HUES6 (cell line): ENCODE results near the gene CBX4.

Experiments used
- H3K27ac ChIP-seq: 2 replicates; pipeline ENCODE4 v1.7.0; 2013; ENCODE audit warnings: low read depth, mild to moderate bottlenecking, low read length, inconsistent platforms
- H3K27me3 ChIP-seq: 2 replicates; pipeline ENCODE4 v1.6.1; 2013; ENCODE audit warnings: low read length; ENCODE audit not compliant: control insufficient read depth, insufficient read depth
- H3K36me3 ChIP-seq: 2 replicates; pipeline ENCODE4 v1.6.1; 2013; ENCODE audit warnings: low read length; ENCODE audit not compliant: control insufficient read depth, insufficient read depth
- H3K4me1 ChIP-seq: 2 replicates; pipeline ENCODE4 v1.6.1; 2013; ENCODE audit warnings: low read length; ENCODE audit not compliant: control insufficient read depth, insufficient read depth
- H3K4me3 ChIP-seq: 2 replicates; pipeline ENCODE4 v1.5.1; 2013; ENCODE audit warnings: low read depth, low read length
- H3K9ac ChIP-seq: one replicate; pipeline ENCODE4 v1.6.1; 2013; ENCODE audit warnings: mild to moderate bottlenecking, low read length
- H3K9me3 ChIP-seq: 2 replicates; pipeline ENCODE4 v1.6.1; 2013; ENCODE audit warnings: low read depth, low read length; ENCODE audit not compliant: control insufficient read depth, insufficient read depth

Gene CBX4

DNA sequence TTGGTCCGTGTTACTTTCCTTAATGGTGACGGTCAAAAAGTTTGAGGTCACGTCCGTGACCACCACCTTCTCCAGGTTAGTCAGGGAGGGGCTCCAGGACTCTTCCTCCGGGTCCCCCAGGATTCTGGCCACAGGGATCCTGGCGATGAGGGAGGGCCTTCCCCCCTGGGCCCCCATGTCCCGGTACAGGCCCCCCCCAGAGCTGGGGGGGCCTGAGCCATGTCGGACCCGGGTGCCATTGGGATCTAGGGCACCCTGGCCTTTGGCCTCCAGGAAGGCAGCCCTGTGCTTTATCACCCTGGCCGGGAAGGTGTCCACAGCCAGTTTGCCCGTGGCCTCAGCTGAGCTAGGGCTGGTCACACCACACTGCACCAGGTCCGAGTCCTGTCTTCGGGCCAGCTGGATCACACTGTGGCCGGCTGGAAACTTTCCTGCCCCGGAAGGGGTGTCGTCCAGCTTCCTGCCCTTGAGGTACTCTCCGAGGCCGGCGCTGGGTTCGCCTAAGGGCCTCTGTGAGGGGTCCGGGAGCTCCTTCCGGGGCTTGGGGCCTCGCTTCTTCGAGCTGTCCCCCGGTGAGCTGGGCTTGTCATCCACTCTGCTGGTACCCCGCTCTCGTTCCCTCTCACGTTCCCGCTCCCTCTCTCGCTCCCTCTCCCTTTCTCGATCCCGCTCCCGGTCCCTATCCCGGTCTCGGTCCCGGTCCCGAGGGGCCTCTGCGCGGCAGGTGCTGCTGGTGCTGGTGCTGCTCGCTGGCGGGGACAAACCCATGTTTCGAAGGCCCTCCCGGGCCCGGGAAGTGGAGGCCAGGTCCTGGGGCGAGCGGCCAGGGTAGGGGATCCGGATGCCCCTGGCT lies 44.4 kb downstream of the CBX4 start:
- H3K4me3 ChIP-seq, result peak overlapping the region; percentile 43
- no peaks in the 10 kb centered on the region for H3K9me3 ChIP-seq
- no peak overlapping the region for H3K27ac ChIP-seq
- peaks cover 54% of the 10 kb centered on the region for H3K4me1 ChIP-seq
- H3K36me3 ChIP-seq, result no peaks in the 10 kb centered on the region
- H3K27me3 ChIP-seq, result peaks cover 92% of the 10 kb centered on the region
- no peak overlapping the region for H3K9ac ChIP-seq

DNA sequence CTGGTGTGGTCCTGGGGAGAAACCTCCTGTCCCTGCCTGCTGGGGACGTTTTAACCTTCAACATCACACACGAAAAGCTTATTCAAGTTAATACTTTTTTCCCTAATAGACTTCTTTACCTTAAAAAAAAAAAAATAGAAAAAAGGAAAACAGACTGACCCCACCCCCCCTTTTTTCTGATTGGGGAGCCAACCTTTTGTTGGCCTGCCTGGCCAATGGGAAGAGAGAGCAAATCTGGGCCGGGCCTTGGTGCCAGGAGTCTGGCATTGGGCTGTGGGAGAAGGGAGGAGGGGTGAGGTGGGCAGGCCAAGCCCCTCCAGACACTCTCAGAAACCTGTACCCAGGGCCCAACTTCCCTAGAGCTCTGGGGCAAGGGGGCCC lies 45.3 kb downstream of the CBX4 start:
- Histone ChIP-seq H3K4me3 (peak overlapping the region; percentile 47), H3K9ac (no peak overlapping the region), H3K27ac (no peak overlapping the region), H3K36me3 (no peaks in the 10 kb centered on the region), H3K9me3 (no peaks in the 10 kb centered on the region), H3K27me3 (peaks cover 92% of the 10 kb centered on the region), H3K4me1 (peaks cover 53% of the 10 kb centered on the region)

DNA sequence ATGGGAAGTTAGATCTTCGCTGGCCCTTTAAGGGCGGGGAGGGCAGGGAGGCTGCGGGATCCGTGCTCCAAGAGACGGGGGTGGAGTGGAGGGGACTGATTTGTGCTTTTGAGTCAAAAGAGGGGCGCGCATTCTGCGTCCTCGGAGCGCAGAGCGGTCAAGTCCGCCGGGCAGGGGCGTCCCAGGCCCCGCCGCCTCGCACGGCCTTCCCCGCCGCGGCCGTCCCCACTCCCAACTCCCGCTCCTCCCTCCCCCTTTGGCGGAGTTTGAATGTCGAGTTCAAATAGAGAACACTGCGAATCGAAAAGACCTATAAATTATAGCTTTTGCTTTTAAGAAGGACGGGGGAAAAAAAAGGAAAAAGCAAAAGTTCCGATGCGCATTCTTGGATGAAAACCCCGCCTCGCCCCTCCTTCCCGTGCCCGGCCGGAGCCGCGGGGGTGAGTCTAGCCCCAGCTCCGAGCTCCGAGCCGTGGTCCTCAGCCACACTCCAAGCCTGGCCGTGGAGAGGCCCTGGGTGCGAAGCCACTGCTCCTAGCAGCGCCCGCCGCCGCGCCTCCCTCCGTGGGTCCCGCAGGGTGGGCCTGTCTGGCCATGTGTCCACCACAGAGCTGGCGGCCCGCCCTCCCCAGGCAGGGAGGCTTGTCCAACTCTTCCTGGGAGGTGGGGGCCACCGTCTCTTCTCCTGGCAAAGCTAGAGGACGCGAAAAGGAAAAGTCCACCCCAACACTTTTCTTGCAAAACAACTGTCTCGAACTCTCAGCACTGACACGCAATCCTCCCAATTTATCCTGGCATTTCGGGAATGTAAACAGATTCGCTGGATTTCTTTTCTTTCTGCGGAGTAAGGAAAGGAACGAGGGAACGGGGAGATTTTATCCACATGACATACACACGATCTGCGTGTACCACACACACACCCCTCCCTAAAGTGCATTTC lies 46.0 kb downstream of the CBX4 start:
- no peaks in the 10 kb centered on the region for H3K9me3 ChIP-seq
- H3K4me3 ChIP-seq, result peak overlapping the region; percentile 47
- H3K27ac ChIP-seq, result no peak overlapping the region

DNA sequence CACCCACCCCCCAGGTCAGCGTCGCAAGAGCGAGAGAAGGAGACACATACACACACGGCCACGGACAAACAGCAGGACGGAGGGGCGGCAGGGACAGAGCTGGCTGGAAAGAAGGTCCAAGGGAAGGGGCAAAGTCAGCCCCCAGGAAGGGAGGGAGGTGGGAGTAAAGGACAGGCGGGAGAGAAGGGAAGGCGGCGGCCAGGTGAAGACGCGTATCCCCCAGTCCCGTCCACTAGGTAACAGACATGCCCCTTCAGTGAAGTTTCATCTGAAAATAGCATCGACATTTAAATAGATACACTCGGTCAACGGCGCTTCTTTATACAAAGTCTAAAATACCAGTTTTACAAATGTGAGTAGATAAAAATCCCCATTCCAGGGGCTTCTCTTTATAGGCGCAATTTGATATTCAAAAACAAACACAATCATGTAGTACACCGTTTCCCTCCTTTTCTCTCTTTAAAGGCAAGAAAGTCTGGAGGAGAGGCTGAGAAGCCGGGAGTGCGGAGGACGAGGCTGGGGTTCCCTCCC lies 46.8 kb downstream of the CBX4 start:
- H3K4me1 ChIP-seq, result peaks cover 51% of the 10 kb centered on the region
- no peak overlapping the region for H3K9ac ChIP-seq
- no peaks in the 10 kb centered on the region for H3K9me3 ChIP-seq
- H3K27me3 ChIP-seq, result peaks cover 94% of the 10 kb centered on the region
- no peak overlapping the region for H3K27ac ChIP-seq
- no peak overlapping the region for H3K4me3 ChIP-seq
- no peaks in the 10 kb centered on the region for H3K36me3 ChIP-seq

More for the DNA sequence above, 46.0 kb downstream of the CBX4 start:
- peaks cover 53% of the 10 kb centered on the region for H3K4me1 ChIP-seq
- H3K9ac ChIP-seq, result no peak overlapping the region
- no peaks in the 10 kb centered on the region for H3K36me3 ChIP-seq
- peaks cover 92% of the 10 kb centered on the region for H3K27me3 ChIP-seq

DNA sequence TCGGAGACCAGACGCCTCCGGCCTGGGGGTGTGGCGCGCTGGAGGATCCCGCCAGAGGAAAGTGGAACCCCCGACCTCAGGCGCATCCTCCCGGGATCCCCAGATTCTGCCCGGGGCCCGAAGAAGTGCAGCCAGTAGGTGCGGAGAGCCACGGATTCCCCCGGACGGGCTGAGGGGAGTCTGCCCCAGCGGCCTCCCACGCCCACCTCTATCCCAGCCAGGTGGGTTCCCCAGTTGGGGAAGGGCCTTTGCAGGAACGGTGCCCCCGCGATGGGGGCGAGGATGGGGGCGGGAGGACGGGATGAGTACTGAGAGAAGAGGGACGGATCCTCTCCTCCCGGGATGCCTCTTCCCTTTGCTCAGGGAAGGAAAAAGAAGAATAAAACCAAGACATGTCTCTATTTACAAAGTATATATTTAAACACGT lies 47.5 kb downstream of the CBX4 start:
- Histone ChIP-seq H3K27me3 (peaks cover 100% of the 10 kb centered on the region), H3K4me1 (peaks cover 55% of the 10 kb centered on the region), H3K27ac (no peak overlapping the region)

DNA sequence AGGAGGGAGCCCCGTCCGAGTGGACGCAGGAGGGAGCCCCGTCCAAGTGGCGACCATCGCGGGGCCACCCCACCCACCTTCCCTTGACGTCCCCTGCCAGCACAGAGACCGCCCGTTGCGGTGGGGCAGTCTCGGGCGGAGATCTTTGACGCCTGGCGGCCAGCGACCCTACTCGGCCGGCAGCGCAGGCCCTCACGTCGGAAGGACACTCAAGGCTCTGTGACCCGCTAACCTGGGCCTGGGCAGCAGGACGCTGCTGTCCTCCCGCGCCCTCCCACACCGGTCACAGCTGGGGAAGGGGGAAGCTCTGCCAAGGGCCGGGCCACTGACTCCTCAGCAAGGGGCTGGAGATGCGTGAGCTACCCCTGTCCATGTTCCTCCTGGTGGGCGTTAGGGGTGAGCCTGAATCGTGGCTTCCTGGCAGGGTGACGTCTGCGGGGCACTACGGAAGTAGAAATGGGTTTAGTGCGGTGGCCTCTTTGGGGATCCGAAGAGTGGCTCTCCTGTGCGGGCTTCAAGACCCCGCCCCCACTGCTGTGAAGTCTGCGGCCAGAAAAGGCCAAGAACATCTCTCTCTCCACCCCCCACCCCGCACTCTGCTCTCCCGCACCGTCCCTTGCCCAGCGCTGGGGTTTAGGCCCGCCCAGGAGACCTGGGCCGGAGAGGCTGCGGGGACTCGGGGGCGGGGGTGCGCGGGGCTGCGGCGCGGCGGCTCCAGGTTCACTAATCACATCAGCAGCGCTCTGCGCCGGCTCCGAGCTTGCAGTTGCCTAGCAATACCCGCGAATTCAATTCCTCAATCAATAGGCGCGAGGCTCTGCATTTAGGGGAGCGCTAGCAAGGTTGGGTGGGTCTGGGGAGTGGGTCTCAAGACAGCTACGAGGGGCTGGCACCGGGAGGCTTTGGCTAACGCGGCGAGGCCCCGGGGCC lies 48.2 kb downstream of the CBX4 start:
- Histone ChIP-seq H3K27ac (no peak overlapping the region), H3K9ac (no peak overlapping the region), H3K36me3 (0 out of 2 replicates have a peak, but pooled peaks cover under 1% of the 10 kb centered on the region), H3K9me3 (no peaks in the 10 kb centered on the region), H3K4me3 (no peak overlapping the region), H3K4me1 (peaks cover 57% of the 10 kb centered on the region), H3K27me3 (peaks cover 95% of the 10 kb centered on the region)

More for the DNA sequence above, 47.5 kb downstream of the CBX4 start:
- Histone ChIP-seq H3K9me3 (no peaks in the 10 kb centered on the region), H3K36me3 (no peaks in the 10 kb centered on the region), H3K9ac (no peak overlapping the region), H3K4me3 (no peak overlapping the region)

DNA sequence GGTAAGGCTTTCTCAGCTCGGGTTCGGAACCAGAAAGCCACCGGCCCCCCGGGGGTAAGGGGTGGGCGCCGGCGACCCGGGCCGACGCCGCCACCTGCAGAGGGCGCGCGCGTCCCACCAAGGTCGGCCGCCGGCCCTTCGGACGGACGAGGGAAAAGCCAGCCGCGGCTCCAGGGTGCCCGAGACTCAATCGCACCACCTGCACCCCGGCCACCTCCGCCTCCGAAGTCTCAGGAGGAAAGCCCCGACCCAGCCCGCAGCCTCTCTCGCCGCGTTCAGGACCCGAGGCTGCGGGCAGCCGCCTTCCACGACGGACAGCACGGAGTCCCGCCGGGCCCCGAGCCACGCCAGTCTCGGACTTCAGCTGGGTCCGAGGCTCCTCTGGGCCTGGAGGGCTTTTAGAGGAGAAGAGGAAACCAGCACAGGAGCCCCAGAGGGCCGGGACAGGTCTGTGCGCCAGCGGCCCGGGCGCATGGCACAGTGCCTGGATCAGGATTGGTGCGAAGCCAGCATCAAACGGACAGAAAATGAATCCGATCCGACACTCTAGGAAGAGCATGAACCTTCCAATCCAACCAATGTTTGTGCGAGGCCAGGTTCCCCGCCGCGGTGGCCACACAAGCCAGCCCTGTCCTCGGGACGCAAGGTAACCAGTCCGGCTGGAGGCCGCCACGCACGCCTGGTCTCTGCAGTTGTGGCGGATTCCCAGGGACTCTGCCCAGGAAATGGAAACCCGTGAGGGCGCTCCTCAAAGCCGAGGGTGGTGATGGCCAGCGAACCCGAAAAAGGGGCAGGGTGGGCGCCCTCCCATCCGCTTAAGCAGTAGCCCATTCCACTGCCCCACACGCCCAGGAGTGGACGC lies 49.1 kb downstream of the CBX4 start:
- peaks cover 51% of the 10 kb centered on the region for H3K4me1 ChIP-seq

DNA sequence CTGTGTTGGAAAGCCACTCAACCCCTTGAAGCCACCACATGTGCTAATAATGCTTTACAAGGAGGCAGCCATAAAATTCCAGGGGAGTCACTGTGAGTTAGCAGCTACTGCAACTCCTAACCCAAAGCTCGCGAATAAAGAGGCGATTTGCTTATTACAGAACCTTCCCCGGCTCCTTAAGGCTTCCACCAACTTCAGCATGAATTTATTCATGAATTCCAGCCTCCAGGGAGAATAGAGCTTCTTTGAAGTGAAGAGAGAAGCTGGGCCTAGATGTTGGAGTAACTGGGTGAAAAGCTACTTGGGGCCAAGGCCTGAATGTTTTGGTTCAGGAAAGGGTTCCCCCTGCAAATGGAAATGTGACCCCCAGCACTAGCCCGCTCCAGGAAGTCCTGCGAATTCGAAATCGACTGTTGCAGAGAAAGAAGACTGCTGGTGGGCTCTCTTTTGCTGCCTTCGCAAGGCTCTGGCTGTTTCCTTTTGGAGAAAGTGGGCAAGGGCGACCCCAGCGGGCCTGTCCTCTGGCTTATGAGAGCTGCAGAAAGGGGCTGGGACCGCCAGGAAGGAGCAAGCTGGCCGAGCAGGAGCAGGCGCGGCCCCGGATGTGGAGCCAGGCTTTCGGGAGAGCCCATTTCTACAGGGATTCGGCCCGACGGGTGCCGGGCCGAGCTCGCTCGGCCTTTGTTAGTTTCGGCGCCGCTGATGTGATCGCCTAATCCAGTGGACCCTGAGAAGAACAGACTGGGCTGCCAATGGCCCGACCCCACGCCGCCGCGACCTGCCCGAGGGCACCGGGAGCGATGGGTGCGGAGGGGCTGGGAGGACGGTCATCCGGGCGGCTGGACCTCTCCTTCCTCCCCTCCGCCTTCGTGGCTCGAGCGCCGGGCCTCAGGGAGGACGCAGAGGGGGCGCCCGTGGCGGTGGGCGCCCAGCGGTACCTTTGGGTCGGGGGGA lies 50.0 kb downstream of the CBX4 start:
- Histone ChIP-seq H3K9me3 (no peaks in the 10 kb centered on the region), H3K9ac (peak overlapping the region; percentile 35), H3K36me3 (peaks cover 18% of the 10 kb centered on the region), H3K4me1 (peaks cover 43% of the 10 kb centered on the region), H3K4me3 (peak overlapping the region; percentile 64), H3K27me3 (peaks cover 77% of the 10 kb centered on the region), H3K27ac (no peak overlapping the region)

More for the DNA sequence above, 49.1 kb downstream of the CBX4 start:
- Histone ChIP-seq H3K27me3 (peaks cover 86% of the 10 kb centered on the region), H3K27ac (no peak overlapping the region), H3K9me3 (no peaks in the 10 kb centered on the region), H3K9ac (no peak overlapping the region), H3K4me3 (peak overlapping the region; percentile 64), H3K36me3 (peaks cover 9% of the 10 kb centered on the region)

DNA sequence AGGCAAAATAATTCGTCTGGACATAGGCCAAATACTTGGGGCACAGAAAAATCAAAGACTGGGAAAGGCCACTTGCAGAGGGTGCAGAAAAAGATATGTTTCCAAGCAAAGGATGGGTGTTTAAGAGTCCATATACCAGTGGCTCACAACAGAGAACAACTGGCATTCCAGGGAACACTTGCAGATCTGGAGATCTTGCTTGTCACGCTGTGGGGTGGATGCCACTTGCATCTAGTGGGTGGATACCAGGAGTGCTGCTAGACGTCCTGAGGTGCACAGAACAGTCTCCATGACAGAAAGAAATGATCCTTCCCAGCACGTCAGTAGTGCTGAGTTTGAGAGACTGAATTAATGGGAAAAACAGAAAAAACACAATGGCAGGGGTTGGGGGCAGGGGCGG lies 50.8 kb downstream of the CBX4 start:
- H3K4me1 ChIP-seq, result peaks cover 39% of the 10 kb centered on the region
- H3K9me3 ChIP-seq, result no peaks in the 10 kb centered on the region
- H3K27me3 ChIP-seq, result peaks cover 69% of the 10 kb centered on the region
- no peak overlapping the region for H3K4me3 ChIP-seq
- H3K36me3 ChIP-seq, result peaks cover 26% of the 10 kb centered on the region
- H3K27ac ChIP-seq, result no peak overlapping the region
- H3K9ac ChIP-seq, result no peak overlapping the region
